Measurements from ENCODE around the gene TMEM127.

DNA sequence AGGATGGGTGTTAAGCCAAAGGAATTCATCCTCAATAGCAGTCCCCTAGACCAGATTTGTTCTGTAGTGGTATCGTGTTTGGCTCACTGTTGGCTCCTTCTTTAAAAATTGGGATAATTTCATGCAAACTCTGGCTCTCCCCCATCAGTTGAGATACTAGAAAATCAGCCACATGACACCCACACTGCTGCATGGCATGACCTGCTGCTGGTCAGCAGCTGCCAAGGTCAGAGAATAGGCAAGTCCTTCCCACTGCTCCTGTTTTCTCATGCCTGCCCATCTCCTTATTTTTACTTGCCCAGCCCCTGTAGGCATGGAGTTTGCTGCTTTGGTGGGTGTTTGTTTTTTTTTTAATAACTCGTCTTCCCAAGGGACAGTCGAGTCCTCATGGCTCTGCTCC lies 40.6 kb upstream of the TMEM127 start:
- TF ChIP-seq FOXA1 (IDR thresholded peaks at IDR 0.05): no peak
- no peak for TF ChIP-seq SP1 (IDR thresholded peaks at IDR 0.05)
- no peak for TF ChIP-seq ZNF384 (IDR thresholded peaks at IDR 0.05)
- TF ChIP-seq BHLHE40 (IDR thresholded peaks at IDR 0.05; ENCODE audit: borderline replicate concordance): no peak
- no peak for TF ChIP-seq HDGF (IDR thresholded peaks at IDR 0.05; ENCODE audit: borderline replicate concordance)
- no peak for TF ChIP-seq ELF4 (IDR thresholded peaks at IDR 0.05)
- no peak for TF ChIP-seq TARDBP (IDR thresholded peaks at IDR 0.05)
- TF ChIP-seq, protein P1, sequence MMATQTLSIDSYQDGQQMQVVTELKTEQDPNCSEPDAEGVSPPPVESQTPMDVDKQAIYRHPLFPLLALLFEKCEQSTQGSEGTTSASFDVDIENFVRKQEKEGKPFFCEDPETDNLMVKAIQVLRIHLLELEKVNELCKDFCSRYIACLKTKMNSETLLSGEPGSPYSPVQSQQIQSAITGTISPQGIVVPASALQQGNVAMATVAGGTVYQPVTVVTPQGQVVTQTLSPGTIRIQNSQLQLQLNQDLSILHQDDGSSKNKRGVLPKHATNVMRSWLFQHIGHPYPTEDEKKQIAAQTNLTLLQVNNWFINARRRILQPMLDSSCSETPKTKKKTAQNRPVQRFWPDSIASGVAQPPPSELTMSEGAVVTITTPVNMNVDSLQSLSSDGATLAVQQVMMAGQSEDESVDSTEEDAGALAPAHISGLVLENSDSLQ (IDR thresholded peaks at IDR 0.05): no peak
